T-helper 1 cell treated with Interleukin-12 subunit alpha and Interleukin-12 subunit beta and Interleukin-4 antibody, amounts not matched to agents 30 ng/mL and 1 ng/mL, for 36 hours (primary cell): ENCODE data around the gene NPR2. TPM values are rescaled to one million over a fixed set of nuclear protein-coding genes. Genes with fewer than 3 reads are reported as not detected.

ENCODE experiments used
- intact Hi-C: fragments of 100-400 bp; cut with micrococcal nuclease; formaldehyde crosslinking; loops from one replicate; pipeline ENCODE4 v1.15.1; 2024
- total RNA-seq: library from RNA; stranded (reverse); gene quantifications from 2 replicates; pipeline ENCODE4 v1.2.3, GENCODE V29; 2022

Gene NPR2
- total RNA-seq, 1 donor from 2014 or later: 12.0 TPM

- intact Hi-C loops: no loop called here
These were observed 61.0 kb downstream of the NPR2 start for GRCh38 chr9:35852267-35852815.

GRCh38 chr9:35852876-35853865 is 61.8 kb downstream of the NPR2 start:
- intact Hi-C loops: no loop called here

- intact Hi-C loops: no loop called here
These were observed 62.8 kb downstream of the NPR2 start for GRCh38 chr9:35854091-35854762.

DNA sequence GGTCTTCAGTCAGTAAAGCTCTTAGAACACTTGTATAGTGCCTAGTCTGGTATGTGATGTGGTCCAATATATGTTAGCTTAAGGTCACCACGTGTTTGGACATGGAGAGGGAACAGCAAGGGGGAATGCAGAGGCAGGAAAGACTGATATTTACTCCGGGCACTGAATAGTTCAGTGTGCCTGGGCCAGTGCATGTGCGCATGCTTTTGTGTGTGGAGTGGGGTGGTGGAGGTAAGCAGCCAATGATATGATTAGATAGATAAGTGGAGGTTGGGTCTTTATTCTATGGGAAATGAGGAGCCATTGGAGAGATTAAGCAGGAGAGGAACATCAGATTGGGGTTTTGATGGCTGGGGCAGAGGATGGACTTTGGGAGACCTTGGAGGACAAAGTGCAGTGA is 64.8 kb downstream of the NPR2 start:
- intact Hi-C loops: no loop called here

- intact Hi-C loops: no loop called here
These were observed 65.5 kb downstream of the NPR2 start for GRCh38 chr9:35856882-35857281.

GRCh38 chr9:35858458-35858857 is 67.1 kb downstream of the NPR2 start:
- intact Hi-C loops: no loop called here

Other genes with a start within 250 kb of the NPR2 start
- 32.6 and 37.1 TPM in 2 replicates for gene TESK1, start 186.3 kb upstream of the NPR2 start, total RNA-seq
- gene CD72, start 173.2 kb upstream of the NPR2 start, total RNA-seq: 6.9 and 7.6 TPM in 2 replicates
- gene SIT1, start 140.7 kb upstream of the NPR2 start, total RNA-seq: 218 and 222 TPM in 2 replicates
- 4,811 and 5,239 TPM in 2 replicates for gene RMRP, start 133.6 kb upstream of the NPR2 start, total RNA-seq
- 29.0 and 32.1 TPM in 2 replicates for gene CCDC107, start 133.3 kb upstream of the NPR2 start, total RNA-seq
- gene ARHGEF39, start 126.4 kb upstream of the NPR2 start, total RNA-seq: 7.8 and 8.7 TPM in 2 replicates
- gene CA9, start 117.7 kb upstream of the NPR2 start, total RNA-seq: 0.15 TPM in 1 of 2 replicates, not detected in the other
- 4.6 and 9.9 TPM in 2 replicates for gene TPM2, start 101.7 kb upstream of the NPR2 start, total RNA-seq
- gene TLN1, start 59.4 kb upstream of the NPR2 start, total RNA-seq: 378 and 380 TPM in 2 replicates
- gene CREB3, start 58.9 kb upstream of the NPR2 start, total RNA-seq: 22.9 and 24.0 TPM in 2 replicates
- gene GBA2, start 42.4 kb upstream of the NPR2 start, total RNA-seq: 61.0 and 63.1 TPM in 2 replicates
- 26.3 and 26.5 TPM in 2 replicates for gene RGP1, start 42.3 kb upstream of the NPR2 start, total RNA-seq
- not detected in 2 replicates for gene MSMP, start 37.3 kb upstream of the NPR2 start, total RNA-seq
- 0.90 and 0.96 TPM in 2 replicates for gene SPAG8, start 20.7 kb downstream of the NPR2 start, total RNA-seq
- 50.5 and 51.0 TPM in 2 replicates for gene HINT2, start 23.5 kb downstream of the NPR2 start, total RNA-seq
- gene FAM221B, start 37.1 kb downstream of the NPR2 start, total RNA-seq: not detected in 2 replicates
- 1.7 and 2.5 TPM in 2 replicates for gene TMEM8B, start 37.6 kb downstream of the NPR2 start, total RNA-seq
- gene OR13J1, start 78.8 kb downstream of the NPR2 start, total RNA-seq: not detected in 2 replicates
- gene HRCT1, start 114.6 kb downstream of the NPR2 start, total RNA-seq: not detected in 2 replicates
- gene SPAAR, start 117.9 kb downstream of the NPR2 start, total RNA-seq: not detected in 2 replicates
- gene OR2S2, start 166.6 kb downstream of the NPR2 start, total RNA-seq: not detected in 2 replicates
- 6.2 and 6.5 TPM in 2 replicates for gene RECK, start 245.3 kb downstream of the NPR2 start, total RNA-seq